Fibroblast of lung (primary cell): ENCODE data around the gene CCDC158.

ENCODE experiments used
- CTCF ChIP-seq, 2 donors: IDR thresholded peaks in 1 of 2; conservative IDR thresholded peaks in 1 of 2; 1 replicate in 1 of 2; 2 replicates in 1 of 2; pipeline ENCODE4 v1.5.1; 2011 to 2012; ENCODE audit warnings: low read length in 2 of 2, control low read depth in 1 of 2, inconsistent platforms in 1 of 2, low read depth in 1 of 2, mild to moderate bottlenecking in 1 of 2
- EZH2 ChIP-seq: IDR thresholded peaks from 2 replicates; pipeline ENCODE4 v1.5.1; 2012; ENCODE audit warnings: low read length, control low read depth, mild to moderate bottlenecking; ENCODE audit errors: missing control alignments

GRCh38 chr4:76326515-76326914 is 94.4 kb downstream of the CCDC158 start:
- TF ChIP-seq CTCF (conservative IDR thresholded peaks at IDR 0.05 in 1 of 2, IDR thresholded peaks at IDR 0.05 in 1 of 2; ENCODE audit: low read depth in 1 of 2, low read length in 2 of 2), result no peak
- TF ChIP-seq EZH2, result no peak
